ENCODE data around the gene GDE1.

- TF ChIP-seq CTCF (IDR thresholded peaks at IDR 0.05; ENCODE audit: borderline replicate concordance, extremely low read depth, low read length, poor library complexity, severe bottlenecking), result no peak
- TF ChIP-seq EZH2 (IDR thresholded peaks at IDR 0.05; ENCODE audit: borderline replicate concordance, low read depth, low read length, severe bottlenecking), result no peak
These were observed 20.4 kb upstream of the GDE1 start for GRCh38 chr16:19542138-19542821.

All from DND-41 (cell line).